Keratinocyte (primary cell): ENCODE measurements around the gene CFAP410. TPM values are rescaled to one million over a fixed set of nuclear protein-coding genes. Genes with fewer than 3 reads are reported as not detected.

ENCODE experiments used
- DNase-seq: peaks from one replicate; pipeline ENCODE4 v3.0.0-alpha.2; 2011; ENCODE audit warnings: low read depth, missing footprints, low spot score
- FAIRE-seq: peaks from 2 replicates; lab custom pipeline; 2011; peaks lifted over from hg19 to GRCh38; lab: Jason Lieb, UNC
- H2AFZ ChIP-seq: 2 replicates; pipeline ENCODE4 v1.6.0; 2012; ENCODE audit warnings: low read length, control low read depth, inconsistent platforms; ENCODE audit not compliant: control insufficient read depth
- H3K27ac ChIP-seq: 2 replicates; pipeline ENCODE4 v1.5.1; 2011; ENCODE audit warnings: low read length; ENCODE audit not compliant: control insufficient read depth, insufficient read depth
- H3K27me3 ChIP-seq: 3 replicates; pipeline ENCODE4 v1.6.0; 2011; ENCODE audit warnings: low read length; ENCODE audit not compliant: control insufficient read depth, insufficient read depth; ENCODE audit errors: extremely low read depth
- H3K36me3 ChIP-seq, 2 experiments: 2 replicates in 1 of 2; 3 replicates in 1 of 2; pipeline ENCODE4 v1.5.1; 2011; ENCODE audit warnings: low read length in 2 of 2, mild to moderate bottlenecking in 1 of 2; ENCODE audit not compliant: control insufficient read depth in 2 of 2, insufficient read depth in 2 of 2; ENCODE audit errors: extremely low read depth in 1 of 2
- H3K4me1 ChIP-seq: 3 replicates; pipeline ENCODE4 v1.5.1; 2011; ENCODE audit warnings: low read length; ENCODE audit not compliant: control insufficient read depth, insufficient read depth; ENCODE audit errors: extremely low read depth
- H3K4me2 ChIP-seq: 3 replicates; pipeline ENCODE4 v1.6.0; 2011; ENCODE audit warnings: low read depth, low read length; ENCODE audit not compliant: control insufficient read depth, insufficient read depth; ENCODE audit errors: extremely low read depth
- H3K4me3 ChIP-seq, 3 experiments: fragments of 200-600 bp in 1 of 3; sonication (generic) in 1 of 3; 2 replicates in 2 of 3; 3 replicates in 1 of 3; pipeline ENCODE4 v1.5.1; 2011 to 2016; ENCODE audit warnings: low read length in 3 of 3, mild to moderate bottlenecking in 3 of 3, control low read depth in 2 of 3, inconsistent platforms in 1 of 3, low read depth in 1 of 3, mixed read lengths in 1 of 3, mixed run types in 1 of 3, moderate library complexity in 1 of 3; ENCODE audit not compliant: control insufficient read depth in 2 of 3, insufficient read depth in 2 of 3; ENCODE audit errors: extremely low read depth in 1 of 3
- H3K79me2 ChIP-seq: 2 replicates; pipeline ENCODE4 v1.6.0; 2012; ENCODE audit warnings: low read length; ENCODE audit not compliant: control insufficient read depth, insufficient read depth
- H3K9ac ChIP-seq: 3 replicates; pipeline ENCODE4 v1.6.0; 2011; ENCODE audit warnings: low read length; ENCODE audit not compliant: control insufficient read depth, insufficient read depth; ENCODE audit errors: extremely low read depth
- H3K9me1 ChIP-seq: 3 replicates; pipeline ENCODE4 v1.6.0; 2011; ENCODE audit warnings: low read length; ENCODE audit not compliant: control insufficient read depth, insufficient read depth; ENCODE audit errors: extremely low read depth
- H3K9me3 ChIP-seq: 2 replicates; pipeline ENCODE4 v1.5.1; 2012; ENCODE audit warnings: low read depth, low read length; ENCODE audit not compliant: control insufficient read depth
- H4K20me1 ChIP-seq: 3 replicates; pipeline ENCODE4 v1.6.0; 2011; ENCODE audit warnings: low read length; ENCODE audit not compliant: control insufficient read depth, insufficient read depth; ENCODE audit errors: extremely low read depth
- CTCF ChIP-seq, 3 experiments: IDR thresholded peaks in 1 of 3; conservative IDR thresholded peaks in 1 of 3; optimal IDR thresholded peaks in 1 of 3; 2 replicates in 2 of 3; 3 replicates in 1 of 3; pipeline versions ENCODE3 to v1.5.1; 2011; ENCODE audit warnings: low read length in 3 of 3, mild to moderate bottlenecking in 3 of 3, moderate library complexity in 2 of 3, control low read depth in 1 of 3, inconsistent platforms in 1 of 3; ENCODE audit not compliant: insufficient read depth in 2 of 3; ENCODE audit errors: extremely low read depth in 1 of 3
- EZH2 ChIP-seq: IDR thresholded peaks from one replicate; pipeline ENCODE4 v1.6.1; 2012; ENCODE audit warnings: inconsistent platforms, mild to moderate bottlenecking, low read length, moderate library complexity
- dilution Hi-C: fragments of 300-500 bp; cut with MboI; formaldehyde crosslinking; loops from one replicate; pipeline ENCODE4 v1.7.0; 2020; ENCODE audit warnings: low sequenced_read_pairs; ENCODE audit not compliant: extremely low pct_ligation_motif_present
- polyA plus RNA-seq, 5 experiments: library from polyadenylated mRNA; depleted of rRNA in 3 of 5; stranded (reverse) in 3 of 5; stranded (forward) in 1 of 5; unstranded in 1 of 5; fragments of >200 nt; gene quantifications; 1 replicate in 1 of 5; 2 replicates in 3 of 5; 3 replicates in 1 of 5; pipeline versions ENCODE4 v1.2.1 to v1.2.3, GENCODE V29; 2011 to 2012; ENCODE audit warnings: missing spikeins in 2 of 5, low read depth in 1 of 5, low replicate concordance in 1 of 5

Gene CFAP410
- polyA plus RNA-seq, 1 donor (not counting 4 experiments of a cell fraction or from before 2014, with no cell fraction given) = 2.2 TPM

GRCh38 chr21:44378646-44379514 is 39.7 kb upstream of the CFAP410 start:
- Histone ChIP-seq H3K9me3 (no peaks in the 10 kb centered on the region), H3K27me3 (peaks cover 5% of the 10 kb centered on the region), H3K4me3 (no peak overlapping the region), H3K4me1 (no peaks in the 10 kb centered on the region), H2AFZ (no peak overlapping the region), H3K36me3 (no peaks in the 10 kb centered on the region), H4K20me1 (no peaks in the 10 kb centered on the region), H3K9ac (no peak overlapping the region), H3K4me2 (no peak overlapping the region), H3K9me1 (no peaks in the 10 kb centered on the region), H3K79me2 (no peaks in the 10 kb centered on the region), H3K27ac (no peak overlapping the region)
- DNase-seq (no peak), FAIRE-seq (no peak)
- TF ChIP-seq CTCF (optimal IDR thresholded peaks at IDR 0.05 in 1 of 3, IDR thresholded peaks at IDR 0.05 in 1 of 3, conservative IDR thresholded peaks at IDR 0.05 in 1 of 3; ENCODE audit: extremely low read depth in 1 of 3, insufficient read depth in 2 of 3, low read length in 3 of 3) (no peak), EZH2 (no peak)
- dilution Hi-C loops = no loop called here

- Histone ChIP-seq H2AFZ (no peak overlapping the region), H3K36me3 (no peaks in the 10 kb centered on the region), H3K4me2 (no peak overlapping the region), H4K20me1 (no peaks in the 10 kb centered on the region), H3K27me3 (peaks cover 5% of the 10 kb centered on the region), H3K27ac (no peak overlapping the region), H3K9ac (no peak overlapping the region), H3K9me3 (no peaks in the 10 kb centered on the region), H3K9me1 (no peaks in the 10 kb centered on the region), H3K79me2 (no peaks in the 10 kb centered on the region), H3K4me1 (no peaks in the 10 kb centered on the region), H3K4me3 (no peak overlapping the region)
- dilution Hi-C loops = no loop called here
- TF ChIP-seq CTCF (optimal IDR thresholded peaks at IDR 0.05 in 1 of 3, IDR thresholded peaks at IDR 0.05 in 1 of 3, conservative IDR thresholded peaks at IDR 0.05 in 1 of 3; ENCODE audit: extremely low read depth in 1 of 3, insufficient read depth in 2 of 3, low read length in 3 of 3) (no peak), EZH2 (no peak)
- FAIRE-seq (no peak), DNase-seq (no peak)
Observed at GRCh38 chr21:44377922-44378645, 38.9 kb upstream of the CFAP410 start.
